NK-92 (cell line): ENCODE results near the gene PDS5B.
"Not testable (repeated sequence)": the region's sequence is repeated elsewhere in the genome, so short reads cannot be mapped to it uniquely, and the experiment has no call there.

Experiments
- DNase-seq: peaks from one replicate; lab custom pipeline; 2025; ENCODE audit not compliant: unreplicated experiment; lab: John Stamatoyannopoulos, UW

PDS5B gene

GRCh38 chr13:32781906-32782305 lies 195.7 kb downstream of the PDS5B start:
- no peak for DNase-seq

- no peak for DNase-seq
Measured at GRCh38 chr13:32783067-32783466, 196.8 kb downstream of the PDS5B start.

- DNase-seq = no peak
Measured at GRCh38 chr13:32790731-32791130, 204.5 kb downstream of the PDS5B start.

GRCh38 chr13:32791545-32792172 lies 205.4 kb downstream of the PDS5B start:
- no peak for DNase-seq

- no peak for DNase-seq
Measured at GRCh38 chr13:32796754-32797153, 210.5 kb downstream of the PDS5B start.

- DNase-seq = no peak
Measured at GRCh38 chr13:32802159-32802558, 215.9 kb downstream of the PDS5B start.

- DNase-seq = no peak
Measured at GRCh38 chr13:32804673-32805230, 218.5 kb downstream of the PDS5B start.

GRCh38 chr13:32811297-32811800 lies 225.1 kb downstream of the PDS5B start:
- no peak for DNase-seq

GRCh38 chr13:32821149-32821688 lies 235.0 kb downstream of the PDS5B start:
- DNase-seq = no peak

- DNase-seq = no peak
Measured at GRCh38 chr13:32822771-32823170, 236.5 kb downstream of the PDS5B start.

- DNase-seq = no peak
Measured at GRCh38 chr13:32823597-32823996, 237.3 kb downstream of the PDS5B start.

GRCh38 chr13:32824061-32824460 lies 237.8 kb downstream of the PDS5B start:
- DNase-seq = no peak

- no peak for DNase-seq
Measured at GRCh38 chr13:32824675-32825074, 238.4 kb downstream of the PDS5B start.

GRCh38 chr13:32825481-32825880 lies 239.2 kb downstream of the PDS5B start:
- DNase-seq = no peak

GRCh38 chr13:32826372-32826771 lies 240.1 kb downstream of the PDS5B start:
- not testable (repeated sequence) for DNase-seq
